ENCODE measurements around the gene SLC35B1. TPM values are rescaled to one million over a fixed set of nuclear protein-coding genes. Genes with fewer than 3 reads are reported as not detected.

Gene SLC35B1
- total RNA-seq = 51.4 TPM

GRCh38 chr17:49707608-49708514 is at the start of gene SLC35B1:
TSS of gene SLC35B1 (minus strand) at chr17:49707964. CDS start at chr17:49707833, 131 bp downstream.

GRCh38 chr17:49677933-49678847 is 29.6 kb downstream of the SLC35B1 start, which contains the start of gene SPOP:
TSS of gene SPOP (minus strand) at chr17:49678097. CDS start at chr17:49622810, 55,287 bp downstream.

Other genes with a start within 250 kb of the SLC35B1 start
- 6.5 TPM for gene NGFR, start 212.7 kb downstream of the SLC35B1 start, total RNA-seq
- gene NXPH3, start 132.1 kb downstream of the SLC35B1 start, total RNA-seq = 10.8 TPM
- 129 TPM for gene SPOP, start 29.9 kb downstream of the SLC35B1 start, total RNA-seq
- gene FAM117A, start 56.2 kb upstream of the SLC35B1 start, total RNA-seq = 3.0 TPM
- 59.3 TPM for gene KAT7, start 80.7 kb upstream of the SLC35B1 start, total RNA-seq
- gene TAC4, start 140.1 kb upstream of the SLC35B1 start, total RNA-seq = not detected

Data from diencephalon (tissue), 1 donor.